Breast epithelium (tissue), 3 donors: Measurements from ENCODE around the gene ATMIN.

Experiments
- POLR2A ChIP-seq: fragments of 450-650 bp; IDR thresholded peaks from one replicate; pipeline ENCODE4 v1.6.1; 2016; ENCODE audit warnings: antibody characterized with exemption, mild to moderate bottlenecking, moderate library complexity
- TF ChIP-seq, protein P1 (sequence below), 3 donors: fragments of 450-650 bp; IDR thresholded peaks; one replicate each; pipeline ENCODE4 v1.5.1; 2016 to 2017; ENCODE audit warnings: antibody characterized with exemption in 3 of 3, mild to moderate bottlenecking in 3 of 3, moderate library complexity in 3 of 3

DNA sequence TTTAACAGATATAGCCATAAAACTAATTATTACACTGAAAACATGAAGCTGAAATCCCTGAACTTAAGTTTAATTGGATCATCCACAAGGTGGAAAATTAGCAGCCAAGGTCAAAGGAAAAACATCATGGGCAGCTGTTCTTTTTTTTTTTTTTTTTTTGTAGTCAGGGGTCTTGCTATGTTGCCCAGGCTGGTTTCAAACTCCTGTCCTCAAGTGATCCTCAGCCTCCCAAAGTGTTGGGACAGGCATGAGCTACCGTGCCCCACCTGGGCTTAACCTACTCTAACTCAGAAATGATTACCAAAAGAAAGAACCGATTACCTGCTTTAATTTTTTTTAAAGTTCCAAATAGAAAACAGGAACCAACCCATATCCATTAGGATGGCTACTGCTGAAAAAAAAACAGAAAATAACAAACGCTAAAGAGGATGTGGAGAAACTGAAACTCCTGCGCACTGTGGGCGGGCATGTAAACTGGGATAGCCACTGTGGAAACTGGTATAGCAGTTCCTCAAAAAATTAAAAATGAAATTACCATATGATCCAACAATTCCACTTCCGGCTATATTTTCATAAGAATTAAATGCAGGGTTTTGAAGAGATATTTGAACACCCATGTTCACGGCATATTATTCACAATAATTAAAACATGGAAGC, 37.5 kb upstream of the ATMIN start:
- no peak for TF ChIP-seq POLR2A
- TF ChIP-seq, protein P1, sequence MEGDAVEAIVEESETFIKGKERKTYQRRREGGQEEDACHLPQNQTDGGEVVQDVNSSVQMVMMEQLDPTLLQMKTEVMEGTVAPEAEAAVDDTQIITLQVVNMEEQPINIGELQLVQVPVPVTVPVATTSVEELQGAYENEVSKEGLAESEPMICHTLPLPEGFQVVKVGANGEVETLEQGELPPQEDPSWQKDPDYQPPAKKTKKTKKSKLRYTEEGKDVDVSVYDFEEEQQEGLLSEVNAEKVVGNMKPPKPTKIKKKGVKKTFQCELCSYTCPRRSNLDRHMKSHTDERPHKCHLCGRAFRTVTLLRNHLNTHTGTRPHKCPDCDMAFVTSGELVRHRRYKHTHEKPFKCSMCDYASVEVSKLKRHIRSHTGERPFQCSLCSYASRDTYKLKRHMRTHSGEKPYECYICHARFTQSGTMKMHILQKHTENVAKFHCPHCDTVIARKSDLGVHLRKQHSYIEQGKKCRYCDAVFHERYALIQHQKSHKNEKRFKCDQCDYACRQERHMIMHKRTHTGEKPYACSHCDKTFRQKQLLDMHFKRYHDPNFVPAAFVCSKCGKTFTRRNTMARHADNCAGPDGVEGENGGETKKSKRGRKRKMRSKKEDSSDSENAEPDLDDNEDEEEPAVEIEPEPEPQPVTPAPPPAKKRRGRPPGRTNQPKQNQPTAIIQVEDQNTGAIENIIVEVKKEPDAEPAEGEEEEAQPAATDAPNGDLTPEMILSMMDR (IDR thresholded peaks at IDR 0.05) = no peak
